ENCODE results near the gene LHFPL2.
A peak's percentile ranks its signal among the peaks of the same experiment; 100 is the strongest.

LHFPL2 gene

DNA sequence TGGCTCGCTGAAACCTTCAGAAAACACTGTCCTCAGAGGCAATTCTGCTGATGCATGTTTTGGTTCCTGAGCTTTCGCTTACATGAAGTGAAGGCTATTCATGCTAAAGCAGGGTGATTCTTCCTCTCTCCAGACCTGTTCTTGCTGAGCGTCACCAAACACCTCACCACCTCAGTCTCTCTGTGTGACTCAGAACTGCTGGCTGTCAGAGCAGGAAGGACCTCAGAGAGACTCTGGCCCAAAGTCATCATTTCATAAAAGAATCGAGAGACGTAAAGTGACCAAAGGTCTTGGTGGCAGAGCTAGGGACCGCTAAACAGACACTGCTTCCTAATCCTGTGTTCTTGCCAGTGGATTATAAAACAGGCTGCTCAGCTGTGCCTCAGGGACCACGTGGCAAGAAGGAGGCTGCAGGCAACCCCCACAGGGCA, 73.8 kb downstream of the LHFPL2 start:
- TF ChIP-seq, protein P1, sequence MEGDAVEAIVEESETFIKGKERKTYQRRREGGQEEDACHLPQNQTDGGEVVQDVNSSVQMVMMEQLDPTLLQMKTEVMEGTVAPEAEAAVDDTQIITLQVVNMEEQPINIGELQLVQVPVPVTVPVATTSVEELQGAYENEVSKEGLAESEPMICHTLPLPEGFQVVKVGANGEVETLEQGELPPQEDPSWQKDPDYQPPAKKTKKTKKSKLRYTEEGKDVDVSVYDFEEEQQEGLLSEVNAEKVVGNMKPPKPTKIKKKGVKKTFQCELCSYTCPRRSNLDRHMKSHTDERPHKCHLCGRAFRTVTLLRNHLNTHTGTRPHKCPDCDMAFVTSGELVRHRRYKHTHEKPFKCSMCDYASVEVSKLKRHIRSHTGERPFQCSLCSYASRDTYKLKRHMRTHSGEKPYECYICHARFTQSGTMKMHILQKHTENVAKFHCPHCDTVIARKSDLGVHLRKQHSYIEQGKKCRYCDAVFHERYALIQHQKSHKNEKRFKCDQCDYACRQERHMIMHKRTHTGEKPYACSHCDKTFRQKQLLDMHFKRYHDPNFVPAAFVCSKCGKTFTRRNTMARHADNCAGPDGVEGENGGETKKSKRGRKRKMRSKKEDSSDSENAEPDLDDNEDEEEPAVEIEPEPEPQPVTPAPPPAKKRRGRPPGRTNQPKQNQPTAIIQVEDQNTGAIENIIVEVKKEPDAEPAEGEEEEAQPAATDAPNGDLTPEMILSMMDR (IDR thresholded peaks at IDR 0.05; ENCODE audit: control extremely low read depth, extremely low read depth, low read depth, missing control alignments) = no peak
- ChIA-PET POLR2A (no interaction called here), CTCF (interaction anchor here (1.2 to 3.4 kb wide), 3 partner anchors 11 to 107 kb away, joined by 3 to 14 read pairs (median 6); no protein-coding TSS in a partner anchor)
- DNase-seq (ENCODE audit: extremely low spot score) = peak; percentile 29

DNA sequence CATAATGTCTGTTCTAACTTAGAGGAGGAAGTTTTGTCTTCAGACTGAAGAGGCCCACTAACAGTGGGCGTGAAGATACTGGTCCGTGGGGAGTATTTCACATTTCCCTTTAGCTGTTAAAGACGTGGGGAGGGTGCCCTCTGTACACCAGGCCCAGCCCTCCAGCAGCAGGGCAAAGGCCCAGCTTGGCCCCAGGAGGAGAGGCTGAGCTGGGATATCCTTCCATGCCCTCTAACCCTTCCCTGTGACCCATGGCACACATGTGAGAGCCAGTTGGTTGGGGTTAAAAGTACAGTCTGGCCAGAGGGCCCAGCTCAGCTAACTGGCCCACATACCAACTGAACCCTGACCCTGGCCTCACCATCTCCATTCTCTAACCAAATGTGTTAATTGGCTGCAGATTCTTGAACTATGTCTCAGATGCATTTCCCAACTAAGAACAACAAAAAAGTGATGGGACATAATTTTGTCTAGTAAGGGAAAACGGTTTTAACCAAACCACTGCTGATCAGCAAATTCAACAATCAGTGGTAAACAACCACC, 74.4 kb downstream of the LHFPL2 start:
- POLR2A ChIA-PET = no interaction called here
- CTCF ChIA-PET = interaction anchor here (0.9 to 3.4 kb wide), 5 partner anchors 11 to 107 kb away, joined by 3 to 14 read pairs (median 4); no protein-coding TSS in a partner anchor

DNA sequence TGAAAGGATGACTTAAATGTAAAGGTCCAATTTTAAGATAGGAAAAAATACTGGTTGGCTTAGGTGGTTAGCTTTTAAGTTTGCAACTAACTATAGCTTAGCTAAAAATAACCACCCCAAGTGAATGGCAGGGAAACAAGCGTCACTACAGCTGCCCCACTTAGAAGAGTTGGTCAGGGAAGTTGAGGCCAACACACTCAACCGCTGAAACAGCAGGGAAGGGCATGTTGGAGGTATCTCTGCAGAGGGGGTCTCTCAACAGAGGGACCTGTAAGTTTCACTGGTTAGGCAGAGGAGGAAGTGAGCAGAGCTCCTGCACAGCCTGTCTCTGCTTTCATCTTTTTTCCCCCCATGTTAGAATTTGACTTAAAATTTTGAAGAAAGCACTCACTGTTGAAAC, 75.3 kb downstream of the LHFPL2 start:
- peak; percentile 34 for DNase-seq (ENCODE audit: extremely low spot score)
- TF ChIP-seq, protein P1 (IDR thresholded peaks at IDR 0.05; ENCODE audit: control extremely low read depth, extremely low read depth, low read depth, missing control alignments) = no peak
- ChIA-PET CTCF (interaction anchor here (0.7 to 3.4 kb wide), 8 partner anchors 10 to 250 kb away, joined by 3 to 14 read pairs (median 3); no protein-coding TSS in a partner anchor), POLR2A (no interaction called here)

More for the DNA sequence above, 74.4 kb downstream of the LHFPL2 start:
- TF ChIP-seq, protein P1 (IDR thresholded peaks at IDR 0.05; ENCODE audit: control extremely low read depth, extremely low read depth, low read depth, missing control alignments) = no peak
- DNase-seq (ENCODE audit: extremely low spot score) = peak; percentile 33

DNA sequence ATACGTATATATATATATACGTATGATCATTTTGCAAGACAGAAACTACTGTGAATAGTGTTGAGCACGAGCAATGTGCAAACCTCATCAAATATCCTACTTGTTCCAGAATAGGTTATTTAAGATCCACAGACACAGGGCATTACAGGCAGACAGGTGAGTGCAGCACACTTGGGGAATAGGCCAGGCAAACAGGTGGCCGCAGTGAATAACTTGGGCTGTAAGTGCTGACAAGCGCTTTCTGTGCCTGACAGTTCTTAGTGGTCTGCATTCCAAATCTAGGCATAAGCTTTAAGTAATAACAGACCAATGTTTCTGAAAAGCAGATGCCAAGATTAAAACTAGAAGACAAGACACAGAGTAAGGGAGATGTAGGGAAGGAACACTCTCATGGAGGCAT, 77.9 kb downstream of the LHFPL2 start:
- DNase-seq (ENCODE audit: extremely low spot score) = no peak
- CTCF ChIA-PET = no interaction called here
- TF ChIP-seq, protein P1 (IDR thresholded peaks at IDR 0.05; ENCODE audit: control extremely low read depth, extremely low read depth, low read depth, missing control alignments) = no peak
- POLR2A ChIA-PET = no interaction called here

DNA sequence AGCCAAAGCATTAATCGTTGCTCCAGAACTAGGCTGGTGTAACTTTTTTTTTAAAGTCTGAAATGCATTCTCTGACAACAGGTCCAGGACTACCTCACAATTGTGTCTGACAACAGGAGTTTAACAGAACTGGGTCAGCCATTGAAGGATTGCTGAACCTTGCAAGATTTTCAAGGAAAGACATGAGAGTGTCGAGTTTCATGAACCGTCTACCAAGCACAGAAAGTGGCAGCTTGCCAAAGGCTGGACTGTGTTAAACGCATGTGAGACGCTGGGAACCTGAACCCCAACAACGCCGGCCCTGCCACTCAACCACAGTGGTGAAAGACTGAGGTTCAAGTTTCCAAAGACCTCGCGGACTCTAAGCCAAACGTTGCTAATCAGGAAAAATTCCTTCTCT, 79.1 kb downstream of the LHFPL2 start:
- DNase-seq (ENCODE audit: extremely low spot score) = no peak
- ChIA-PET CTCF (interaction anchor here (1.0 to 1.7 kb wide), 2 partner anchors 9 to 16 kb away, joined by 3 to 4 read pairs; no protein-coding TSS in a partner anchor), POLR2A (no interaction called here)
- TF ChIP-seq, protein P1 (IDR thresholded peaks at IDR 0.05; ENCODE audit: control extremely low read depth, extremely low read depth, low read depth, missing control alignments) = no peak

DNA sequence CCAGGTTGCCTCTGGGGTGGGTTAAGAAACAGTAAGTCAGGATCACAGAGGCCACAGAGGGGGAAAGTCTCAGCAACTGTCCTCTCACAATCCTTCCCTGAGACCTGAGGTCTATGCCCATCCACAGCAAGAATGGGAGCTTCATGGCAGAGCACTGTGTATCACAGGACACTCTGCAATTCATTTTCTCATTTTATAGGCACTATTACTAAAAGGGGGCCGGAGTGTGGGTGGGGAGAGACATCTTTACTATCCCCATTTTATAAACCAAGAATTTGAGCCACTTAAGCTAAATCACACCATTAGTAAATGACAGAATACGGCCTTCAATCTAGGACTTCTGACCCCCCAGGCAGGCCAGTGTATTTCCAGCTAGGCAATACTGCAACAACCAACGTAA, 79.9 kb downstream of the LHFPL2 start:
- TF ChIP-seq, protein P1 (IDR thresholded peaks at IDR 0.05; ENCODE audit: control extremely low read depth, extremely low read depth, low read depth, missing control alignments) = no peak
- ChIA-PET CTCF (interaction anchor here (1.0 to 1.7 kb wide), 2 partner anchors 9 to 15 kb away, joined by 3 to 4 read pairs; no protein-coding TSS in a partner anchor), POLR2A (no interaction called here)

More for the DNA sequence above, 79.9 kb downstream of the LHFPL2 start:
- DNase-seq (ENCODE audit: extremely low spot score) = no peak
